Measurements from ENCODE around the gene POLE3.
"Not testable (repeated sequence)": the region's sequence is repeated elsewhere in the genome, so short reads cannot be mapped to it uniquely, and the experiment has no call there.

Gene POLE3

GRCh38 chr9:113375057-113376023 lies 35.1 kb downstream of the POLE3 start:
- DNase-seq = no peak

GRCh38 chr9:113373676-113374392 lies 36.6 kb downstream of the POLE3 start:
- DNase-seq = no peak

GRCh38 chr9:113373256-113373655 lies 37.2 kb downstream of the POLE3 start:
- DNase-seq = no peak

GRCh38 chr9:113372059-113372458 lies 38.4 kb downstream of the POLE3 start:
- no peak for DNase-seq

GRCh38 chr9:113370806-113371325 lies 39.6 kb downstream of the POLE3 start:
- DNase-seq = no peak

DNA sequence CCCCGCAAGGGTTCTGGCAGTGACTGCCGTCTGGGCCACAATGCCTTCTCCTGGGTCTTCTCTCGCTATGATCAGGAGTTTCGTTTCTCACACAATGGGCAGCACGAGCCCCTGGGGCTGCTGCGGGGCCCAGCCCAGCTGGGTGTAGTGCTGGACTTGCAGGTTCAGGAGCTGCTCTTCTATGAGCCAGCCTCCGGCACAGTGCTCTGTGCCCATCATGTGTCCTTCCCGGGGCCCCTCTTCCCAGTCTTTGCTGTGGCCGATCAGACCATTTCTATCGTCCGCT lies 40.7 kb downstream of the POLE3 start:
- DNase-seq = no peak

DNA sequence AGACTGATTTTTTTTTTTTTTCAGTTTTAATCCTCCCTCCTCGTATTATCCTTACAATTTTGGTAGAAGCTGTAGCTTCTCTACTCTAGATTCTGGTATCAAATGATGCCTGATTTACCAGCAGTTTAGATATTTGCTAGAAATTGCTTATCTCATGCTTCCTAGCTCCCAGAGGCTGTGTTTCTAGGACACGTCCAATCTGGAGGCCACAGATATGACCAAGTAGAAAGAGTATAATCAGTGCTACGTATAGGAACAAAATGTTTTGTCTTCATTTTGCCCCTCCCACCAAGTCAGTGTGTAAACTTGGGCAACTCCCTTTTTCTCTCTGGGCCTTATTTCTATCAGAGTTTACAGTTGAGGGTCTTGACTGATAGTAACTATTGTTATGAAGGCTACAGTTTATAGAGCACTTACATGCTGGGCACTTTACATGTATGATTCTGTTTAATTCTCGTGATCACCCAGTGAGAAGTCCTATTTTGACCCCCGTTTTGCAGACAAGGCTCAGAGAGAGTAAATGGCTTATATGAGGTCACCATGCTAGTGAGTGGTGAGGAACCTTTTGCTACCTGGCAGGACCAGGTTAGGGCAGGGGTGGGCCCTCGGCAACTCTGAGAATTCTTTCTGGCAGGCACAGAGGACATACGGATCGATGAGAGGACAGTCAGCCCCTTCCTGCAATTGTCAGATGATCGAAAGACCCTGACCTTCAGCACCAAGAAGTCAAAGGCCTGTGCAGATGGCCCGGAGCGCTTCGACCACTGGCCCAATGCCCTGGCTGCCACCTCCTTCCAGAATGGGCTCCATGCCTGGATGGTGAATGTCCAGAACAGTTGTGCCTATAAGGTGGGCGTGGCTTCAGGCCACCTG lies 41.3 kb downstream of the POLE3 start:
- DNase-seq = no peak

DNA sequence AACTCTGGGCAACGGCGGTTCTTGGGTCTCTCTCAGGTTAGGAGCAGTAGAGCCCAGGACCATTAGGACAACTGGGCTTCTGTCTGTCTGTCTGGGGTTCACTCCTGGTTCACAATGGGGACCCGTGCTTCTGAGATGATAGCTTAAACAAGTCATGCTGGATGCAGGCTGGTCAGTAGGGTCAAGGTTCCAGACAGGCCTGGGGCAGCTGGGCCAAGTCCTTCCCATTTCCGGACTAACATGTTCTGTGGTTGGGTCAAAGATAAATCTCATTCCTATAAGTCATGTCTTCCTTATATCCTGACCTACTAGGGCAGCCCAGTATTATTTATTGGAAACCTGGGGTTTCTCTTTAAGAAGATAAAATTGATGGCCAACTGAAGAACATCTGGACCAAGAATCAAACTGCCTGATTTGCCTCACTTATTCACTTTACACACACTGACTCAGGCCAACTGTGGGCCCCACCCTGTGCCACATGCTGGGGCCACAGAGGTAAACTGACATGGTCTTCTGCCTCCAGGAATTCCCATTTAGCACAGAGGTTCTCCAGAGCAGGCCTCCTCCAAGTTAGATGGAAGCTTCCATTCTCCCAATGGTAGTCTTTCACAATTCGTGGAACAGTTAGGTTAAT lies 42.0 kb downstream of the POLE3 start:
- DNase-seq = no peak

DNA sequence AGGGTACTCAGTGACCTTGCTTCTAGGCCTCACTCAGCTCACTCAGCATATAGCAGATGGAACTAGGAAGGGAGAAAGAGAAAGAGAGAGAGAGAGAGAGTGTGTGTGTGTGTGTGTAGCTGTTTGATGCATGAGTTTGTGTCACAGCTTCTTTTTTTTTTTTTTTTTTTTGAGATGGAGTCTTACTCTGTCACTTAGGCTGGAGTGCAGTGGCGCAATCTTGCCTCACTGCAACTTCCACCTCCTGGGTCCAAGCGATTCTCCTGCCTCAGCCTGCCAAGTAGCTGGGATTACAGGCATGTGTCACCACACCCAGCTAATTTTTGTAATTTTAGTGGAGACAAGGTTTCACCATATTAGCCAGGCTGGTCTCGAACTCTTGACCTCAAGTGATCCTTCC lies 44.8 kb downstream of the POLE3 start:
- DNase-seq = not testable (repeated sequence)

- no peak for DNase-seq
Observed at GRCh38 chr9:113364951-113365350, 45.5 kb downstream of the POLE3 start.

GRCh38 chr9:113363336-113363735 lies 47.1 kb downstream of the POLE3 start:
- DNase-seq = no peak

- DNase-seq = no peak
Observed at GRCh38 chr9:113361304-113362018, 49.0 kb downstream of the POLE3 start.

DNA sequence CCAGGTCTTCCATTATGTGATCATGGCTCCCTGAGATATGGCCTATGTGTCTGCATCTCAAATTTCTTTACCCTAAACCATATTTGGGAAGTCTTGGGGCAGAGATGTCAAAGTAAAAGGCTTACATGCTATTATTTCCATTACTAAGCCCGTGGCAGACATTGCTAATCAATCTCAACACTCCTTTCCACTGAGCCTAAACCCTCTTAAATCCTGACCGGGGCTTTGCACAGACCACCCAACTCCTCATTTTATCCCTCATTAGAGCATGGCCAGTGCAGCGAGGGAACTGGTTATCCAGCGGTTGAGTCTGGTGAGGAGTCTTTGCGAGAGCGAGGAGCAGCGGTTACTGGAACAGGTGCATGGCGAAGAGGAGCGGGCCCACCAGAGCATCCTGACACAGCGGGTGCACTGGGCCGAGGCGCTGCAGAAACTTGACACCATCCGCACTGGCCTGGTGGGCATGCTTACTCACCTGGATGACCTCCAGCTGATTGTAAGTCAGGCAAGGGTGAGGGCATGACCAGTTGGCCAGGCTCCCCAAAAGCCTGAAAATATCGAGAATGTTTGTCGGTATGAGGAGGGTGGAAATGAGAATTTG lies 50.1 kb downstream of the POLE3 start:
- no peak for DNase-seq

DNA sequence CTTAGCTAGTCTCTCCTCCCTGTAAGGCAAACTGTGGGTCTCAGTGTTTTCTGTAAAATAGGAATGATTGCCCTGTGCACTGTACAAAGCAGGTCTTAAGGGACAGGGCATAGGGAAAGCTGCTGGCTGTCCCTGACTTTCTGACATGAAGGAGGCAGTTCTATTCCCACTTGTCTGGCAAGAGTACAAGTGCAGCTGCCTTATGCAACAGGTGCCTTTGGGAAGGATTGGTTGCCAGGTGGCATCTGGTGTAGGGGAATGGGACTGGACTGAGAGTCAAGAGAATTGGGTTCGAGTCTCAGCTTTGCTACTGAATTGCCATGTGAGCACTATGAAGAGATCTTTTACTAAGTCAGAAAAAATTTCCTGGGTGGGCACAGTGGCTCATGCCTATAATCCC lies 51.1 kb downstream of the POLE3 start:
- no peak for DNase-seq
